ENCODE data around the gene COL4A4. TPM values are rescaled to one million over a fixed set of nuclear protein-coding genes. Genes with fewer than 3 reads are reported as not detected.
"Not testable (repeated sequence)": the region's sequence is repeated elsewhere in the genome, so short reads cannot be mapped to it uniquely, and the experiment has no call there.

COL4A4 gene
- 6.6 and 8.0 TPM in 2 replicates for total RNA-seq (2014; rRNA removed; shearing (Covaris generic))
- polyA plus RNA-seq (2014; cell fraction: nucleus; rRNA removed): 15.0 and 15.6 TPM in 2 replicates

GRCh38 chr2:227163998-227164762, at the start of gene COL4A4, which contains the start of gene COL4A3:
Gene COL4A4, minus strand, starts transcription at chr2:227164205. Its CDS starts 16,722 bp downstream, at chr2:227147483.
Gene COL4A3, plus strand, starts transcription at chr2:227164624. Its CDS starts 103 bp downstream, at chr2:227164727.
- DNase-seq (ENCODE audit: extremely low read depth, low read depth): peak; percentile 52

- no peak for DNase-seq (ENCODE audit: extremely low read depth, low read depth)
These were observed 43.6 kb upstream of the COL4A4 start for GRCh38 chr2:227207573-227207972.

GRCh38 chr2:227206406-227206805, 42.4 kb upstream of the COL4A4 start:
- no peak for DNase-seq (ENCODE audit: extremely low read depth, low read depth)

- DNase-seq (ENCODE audit: extremely low read depth, low read depth): no peak
These were observed 41.7 kb upstream of the COL4A4 start for GRCh38 chr2:227205701-227206100.

- no peak for DNase-seq (ENCODE audit: extremely low read depth, low read depth)
These were observed 40.4 kb upstream of the COL4A4 start for GRCh38 chr2:227204452-227204851.

- no peak for DNase-seq (ENCODE audit: extremely low read depth, low read depth)
These were observed 37.8 kb upstream of the COL4A4 start for GRCh38 chr2:227201771-227202170.

- no peak for DNase-seq (ENCODE audit: extremely low read depth, low read depth)
These were observed 34.9 kb upstream of the COL4A4 start for GRCh38 chr2:227198866-227199265.

GRCh38 chr2:227194219-227194618, 30.2 kb upstream of the COL4A4 start:
- no peak for DNase-seq (ENCODE audit: extremely low read depth, low read depth)

GRCh38 chr2:227192491-227192890, 28.5 kb upstream of the COL4A4 start:
- DNase-seq (ENCODE audit: extremely low read depth, low read depth): no peak

- peak; percentile 68 for DNase-seq (ENCODE audit: extremely low read depth, low read depth)
These were observed 27.4 kb upstream of the COL4A4 start for GRCh38 chr2:227191367-227191766.

GRCh38 chr2:227188292-227188691, 24.3 kb upstream of the COL4A4 start:
- DNase-seq (ENCODE audit: extremely low read depth, low read depth): no peak

GRCh38 chr2:227186751-227187150, 22.7 kb upstream of the COL4A4 start:
- DNase-seq (ENCODE audit: extremely low read depth, low read depth): no peak

- DNase-seq (ENCODE audit: extremely low read depth, low read depth): no peak
These were observed 21.7 kb upstream of the COL4A4 start for GRCh38 chr2:227185615-227186232.

GRCh38 chr2:227183657-227184367, 19.8 kb upstream of the COL4A4 start:
- DNase-seq (ENCODE audit: extremely low read depth, low read depth): no peak

- no peak for DNase-seq (ENCODE audit: extremely low read depth, low read depth)
These were observed 18.8 kb upstream of the COL4A4 start for GRCh38 chr2:227182765-227183164.

GRCh38 chr2:227180770-227181169, 16.8 kb upstream of the COL4A4 start:
- no peak for DNase-seq (ENCODE audit: extremely low read depth, low read depth)

- no peak for DNase-seq (ENCODE audit: extremely low read depth, low read depth)
These were observed 16.1 kb upstream of the COL4A4 start for GRCh38 chr2:227179988-227180685.

- DNase-seq (ENCODE audit: extremely low read depth, low read depth): peak; percentile 81
These were observed 13.8 kb upstream of the COL4A4 start for GRCh38 chr2:227177592-227178336.

- DNase-seq (ENCODE audit: extremely low read depth, low read depth): not testable (repeated sequence)
These were observed 7.8 kb upstream of the COL4A4 start for GRCh38 chr2:227171779-227172178.

GRCh38 chr2:227164763-227165291, 822 bp upstream of the COL4A4 start:
- no peak for DNase-seq (ENCODE audit: extremely low read depth, low read depth)
